ENCODE data around the gene PASK.

PASK gene

DNA sequence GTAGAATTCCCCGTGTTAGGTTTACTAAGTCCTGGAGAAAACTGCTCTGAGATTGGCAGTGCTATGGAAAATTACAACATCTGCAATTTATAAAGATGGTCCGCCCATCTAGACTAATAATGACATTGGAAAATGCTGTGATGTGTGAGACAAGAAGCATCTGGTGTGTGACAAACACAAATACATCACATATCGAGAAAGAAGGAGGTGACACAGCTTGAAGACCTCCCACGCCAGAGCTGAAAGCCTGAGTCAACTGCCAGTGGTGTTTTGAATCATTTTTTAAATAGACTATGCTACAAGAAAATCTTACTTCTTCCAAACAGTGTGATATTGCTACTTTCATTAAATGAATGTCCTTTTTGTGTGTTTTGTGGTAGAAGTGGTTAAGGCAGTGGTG, 30.6 kb upstream of the PASK start:
- no peak for DNase-seq

DNA sequence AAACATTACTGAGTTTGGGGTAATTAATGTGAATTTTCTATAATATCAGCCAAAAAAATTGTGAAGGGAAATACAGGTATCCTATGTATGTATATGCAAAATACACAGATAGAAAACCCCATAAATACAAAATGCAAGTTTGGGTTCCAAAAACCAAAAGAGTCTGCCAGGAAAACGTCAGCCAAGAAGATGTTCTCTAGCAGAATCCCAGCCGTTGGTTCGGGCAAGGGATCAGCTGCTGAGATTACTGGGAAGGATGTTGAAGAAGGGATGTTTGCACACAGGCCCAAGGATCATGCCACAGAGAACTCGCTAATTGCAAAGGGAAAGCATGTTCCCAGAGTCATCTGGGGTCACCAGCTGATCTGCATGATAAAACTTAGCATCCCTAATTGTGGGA, 29.7 kb upstream of the PASK start:
- no peak for DNase-seq

GRCh38 chr2:241177526-241178334, 28.5 kb upstream of the PASK start:
- no peak for DNase-seq

GRCh38 chr2:241173557-241173956, 24.3 kb upstream of the PASK start:
- no peak for DNase-seq

- DNase-seq, result no peak
These were observed 19.1 kb upstream of the PASK start for GRCh38 chr2:241168366-241168765.

GRCh38 chr2:241163601-241164118, 14.4 kb upstream of the PASK start:
- no peak for DNase-seq

DNA sequence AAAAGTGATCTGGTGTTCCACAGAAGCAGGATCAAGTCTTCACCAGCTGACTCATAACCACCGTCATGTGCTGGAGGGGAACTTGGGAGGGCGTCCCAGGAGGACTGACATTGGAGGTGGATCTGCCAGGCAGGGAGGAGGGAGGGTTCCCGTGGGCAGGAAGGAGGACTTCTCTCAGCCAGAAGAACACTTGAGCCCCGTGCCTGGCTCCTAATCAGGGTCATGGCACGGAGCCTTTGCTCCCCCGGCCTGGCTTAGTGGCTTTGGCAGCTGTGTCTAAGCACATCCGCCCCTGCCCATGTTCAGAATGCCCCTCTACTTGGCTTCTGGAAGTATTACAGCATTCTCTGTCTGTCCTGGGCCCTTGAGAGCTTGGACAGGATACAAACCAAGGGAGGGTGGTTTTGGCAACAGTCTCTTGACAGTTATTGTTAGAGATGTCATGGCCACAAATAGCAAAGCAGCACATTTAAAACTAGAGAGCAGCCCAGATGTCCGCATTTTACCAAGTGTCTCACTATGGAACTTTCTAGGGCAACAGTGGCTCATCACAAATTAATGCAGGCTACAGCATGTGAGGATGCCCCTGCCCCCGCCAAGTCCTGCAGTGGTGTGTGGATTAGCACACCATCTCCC, 12.5 kb upstream of the PASK start:
- peak; percentile 25 for DNase-seq

DNA sequence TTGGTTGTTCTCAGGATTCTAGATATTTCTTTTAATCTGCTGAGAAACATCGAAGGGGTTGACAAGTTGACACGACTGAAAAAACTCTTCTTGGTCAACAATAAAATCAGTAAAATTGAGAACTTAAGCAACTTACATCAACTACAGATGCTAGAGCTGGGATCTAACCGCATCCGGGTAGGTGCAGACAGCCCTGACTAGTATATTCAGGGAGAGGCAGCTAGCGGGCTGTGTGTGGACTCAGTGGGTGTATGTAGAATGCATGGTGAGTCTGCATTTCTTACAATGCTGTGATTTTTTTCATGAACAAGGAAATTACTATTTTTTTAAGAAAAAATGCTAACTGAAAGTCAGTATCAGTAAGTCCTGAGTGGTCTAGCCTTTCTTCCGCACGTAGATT, 11.0 kb upstream of the PASK start:
- no peak for DNase-seq

- no peak for DNase-seq
These were observed 9.8 kb upstream of the PASK start for GRCh38 chr2:241159116-241159515.

DNA sequence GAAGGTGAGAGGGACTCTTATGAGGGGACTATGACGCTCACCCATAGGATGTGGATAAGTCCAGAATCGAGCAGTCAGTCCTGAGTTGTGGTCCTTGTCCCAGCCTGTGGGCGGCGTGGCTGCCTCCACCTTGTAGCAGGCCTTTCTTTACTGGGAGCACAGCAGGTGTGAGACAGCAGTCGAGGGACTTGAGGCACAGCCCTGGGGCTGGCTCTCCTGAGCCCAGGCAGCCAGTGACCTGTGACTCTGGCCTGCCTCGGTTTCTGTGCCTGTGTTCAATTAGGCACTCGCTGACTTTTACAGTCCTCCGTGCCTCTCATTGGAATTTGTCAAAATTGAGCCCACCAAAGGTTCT, 9.3 kb upstream of the PASK start:
- no peak for DNase-seq

- no peak for DNase-seq
These were observed 8.7 kb upstream of the PASK start for GRCh38 chr2:241157841-241158545.

DNA sequence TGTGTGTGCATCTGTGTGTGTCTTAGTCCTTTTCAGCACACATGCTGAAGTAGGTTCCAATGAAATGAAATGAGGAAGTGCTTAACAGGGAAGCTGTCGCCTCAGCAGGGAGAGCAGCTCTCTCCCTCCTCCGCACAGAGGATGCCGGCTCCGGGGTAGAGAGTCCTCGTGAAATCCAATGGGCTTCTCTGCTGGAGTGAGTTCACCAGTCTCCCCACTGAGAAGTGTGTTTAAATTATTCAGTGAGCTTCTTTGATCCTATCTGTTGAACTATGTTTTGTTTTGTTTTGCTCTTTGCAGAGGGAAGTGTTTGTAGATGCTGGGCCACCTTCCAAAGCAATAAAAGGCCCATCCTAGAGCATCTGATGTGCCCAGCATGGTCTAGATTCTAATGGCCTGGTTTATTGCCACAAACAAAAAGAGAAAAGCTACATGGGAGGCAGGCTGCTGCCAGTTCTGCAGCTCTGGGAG, 7.7 kb upstream of the PASK start:
- peak; percentile 65 for DNase-seq

- no peak for DNase-seq
These were observed 6.7 kb upstream of the PASK start for GRCh38 chr2:241155936-241156335.

- DNase-seq, result no peak
These were observed 5.6 kb upstream of the PASK start for GRCh38 chr2:241154915-241155314.

DNA sequence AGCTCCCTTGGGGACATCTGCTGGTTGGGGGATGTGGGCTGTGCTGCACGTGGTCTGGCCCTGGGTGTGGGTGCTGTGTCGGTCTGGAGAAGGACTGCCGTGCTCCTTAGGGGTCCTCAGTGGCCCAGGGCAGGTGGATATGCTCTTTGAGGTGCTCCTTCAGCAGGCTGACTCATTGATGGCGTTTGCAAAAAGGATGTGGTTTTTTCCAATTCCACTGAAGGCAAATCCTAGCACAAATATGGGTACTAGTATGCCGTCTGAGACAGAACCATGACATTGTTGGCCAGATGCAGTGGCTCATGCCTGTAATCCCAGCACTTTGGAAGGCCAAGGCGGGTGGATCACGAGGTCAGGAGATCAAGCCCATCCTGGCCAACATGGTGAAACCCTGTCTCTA, 4.3 kb upstream of the PASK start:
- DNase-seq, result no peak

DNA sequence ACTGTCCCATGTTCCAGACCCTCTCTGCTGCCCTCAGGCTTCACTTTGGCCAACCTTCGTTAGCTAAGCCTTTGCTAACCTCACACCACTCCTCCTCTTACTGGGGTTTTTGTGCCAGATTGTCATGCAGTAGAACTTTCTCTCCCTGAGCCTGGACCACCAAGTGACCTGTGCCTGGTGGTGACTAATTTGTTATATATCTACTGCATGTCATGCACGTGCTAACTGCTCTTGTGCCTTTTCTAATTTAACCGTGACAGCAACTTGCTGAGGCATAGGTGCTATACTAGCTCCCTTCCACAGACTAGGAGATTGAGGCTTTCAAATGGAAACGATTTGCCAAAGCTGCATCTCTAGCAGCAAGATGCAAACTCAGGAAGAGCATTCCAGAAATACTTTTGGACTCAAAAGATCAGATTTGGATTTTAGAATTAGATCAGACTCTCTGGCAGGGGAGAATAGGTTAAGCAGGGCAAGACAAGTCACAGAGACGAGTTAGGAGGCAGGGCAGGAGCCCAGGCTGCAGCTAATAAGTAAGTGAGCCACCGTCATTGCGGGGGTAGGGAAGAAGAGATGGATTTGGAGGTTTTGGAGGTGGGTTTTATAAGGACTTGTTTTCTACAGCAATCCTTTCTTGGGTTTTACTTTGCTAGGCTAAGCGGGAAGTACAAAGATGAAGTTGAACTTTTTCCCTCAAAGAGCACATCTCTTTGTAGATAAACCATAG, 2.8 kb upstream of the PASK start:
- DNase-seq, result no peak

DNA sequence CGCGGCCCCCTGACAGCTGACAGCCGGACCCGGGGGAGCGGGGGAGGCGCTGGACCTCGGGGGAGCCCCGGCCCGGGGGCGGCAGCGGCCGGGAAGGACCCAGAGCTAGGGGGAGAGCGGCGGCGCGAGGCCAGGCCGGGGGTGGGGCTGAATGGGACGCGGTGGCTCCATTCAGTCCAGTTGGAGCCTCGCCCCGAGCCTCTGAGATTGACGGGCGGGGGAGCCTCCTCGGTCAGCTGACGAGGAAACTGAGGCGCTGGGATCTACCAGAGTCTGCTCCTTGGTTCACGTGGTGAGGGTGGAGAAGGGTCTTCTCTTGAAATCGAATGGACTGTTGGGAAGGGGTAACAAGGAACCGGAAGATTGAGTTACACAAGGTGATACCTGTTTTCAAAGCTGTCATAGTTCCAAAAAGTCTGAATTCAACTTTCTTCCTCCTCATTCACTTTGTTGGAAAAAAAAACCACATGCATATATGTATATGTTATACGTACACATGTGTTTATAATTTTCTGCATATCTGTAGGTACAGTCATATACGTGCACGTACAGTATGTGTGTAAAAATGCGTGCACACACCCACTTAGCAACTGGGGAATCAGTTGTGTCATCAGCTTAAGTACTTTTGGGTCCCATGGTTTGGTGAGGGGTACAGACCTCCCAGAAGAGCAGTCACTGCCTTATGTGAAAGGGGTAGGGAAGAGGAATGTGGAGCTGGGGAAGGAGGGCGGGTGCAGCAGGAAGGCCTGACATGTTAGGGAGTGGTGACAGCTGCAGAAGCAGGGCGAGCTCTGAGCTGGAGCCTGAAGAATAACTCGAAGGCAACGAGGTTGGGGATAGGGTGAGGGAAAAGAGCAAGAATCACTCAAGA, 1.6 kb upstream of the PASK start:
- no peak for DNase-seq

GRCh38 chr2:241149925-241150659, 820 bp upstream of the PASK start, which contains the start of gene PPP1R7:
Gene PPP1R7 (plus strand): TSS chr2:241150467. CDS start chr2:241150496, 29 bp downstream.
- peak; percentile 96 for DNase-seq

- DNase-seq, result no peak
These were observed 328 bp upstream of the PASK start for GRCh38 chr2:241149675-241149924.

GRCh38 chr2:241148239-241148638, 1.0 kb downstream of the PASK start:
- DNase-seq, result no peak

DNA sequence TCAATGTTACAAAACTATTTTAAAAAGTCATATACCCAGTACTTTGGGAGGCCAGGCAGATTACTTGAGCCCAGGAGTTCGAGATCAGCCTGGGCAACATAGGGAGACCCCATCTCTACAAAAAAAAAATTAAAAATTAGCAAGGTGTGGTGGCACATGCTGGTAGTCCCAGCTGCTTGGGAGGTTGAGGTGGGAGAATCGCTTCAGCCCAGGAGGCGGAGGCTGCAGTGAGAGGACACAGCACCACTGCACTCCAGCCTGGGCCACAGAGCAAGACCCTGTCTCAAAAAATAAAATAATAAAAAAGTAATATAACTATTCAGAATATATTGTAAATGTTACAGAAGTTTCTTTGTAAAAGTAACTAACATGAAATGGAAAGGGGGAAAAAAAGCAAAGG, 1.9 kb downstream of the PASK start:
- no peak for DNase-seq

DNA sequence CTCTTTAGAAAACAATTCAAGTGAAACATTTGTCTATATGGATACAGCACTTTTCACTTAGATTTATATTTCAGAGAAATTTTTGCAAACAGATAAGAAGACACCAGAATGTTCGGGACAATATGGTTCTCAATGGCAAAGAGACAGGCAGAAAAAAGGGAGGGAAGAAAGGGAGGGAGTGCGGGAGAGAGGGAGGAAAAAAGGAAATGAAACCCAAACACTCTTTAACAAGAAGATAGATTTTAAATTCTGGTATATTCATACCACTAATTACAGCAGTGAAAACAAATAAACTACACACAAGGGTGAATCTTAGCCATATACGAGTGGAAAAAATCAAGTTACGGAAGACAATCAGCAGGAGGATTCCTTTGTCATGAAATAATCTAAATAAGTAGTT, 3.0 kb downstream of the PASK start:
- no peak for DNase-seq

All from suppressor macrophage treated with lipopolysaccharide for 4 hours (primary cell).